ENCODE results near the gene ZNF3.

ZNF3 gene

GRCh38 chr7:100107125-100107737, 25.7 kb upstream of the ZNF3 start:
- TF ChIP-seq CTCF (IDR thresholded peaks at IDR 0.05; ENCODE audit: insufficient read depth, low read length) (no peak), SPI1 (IDR thresholded peaks at IDR 0.05; ENCODE audit: borderline replicate concordance, low read depth) (no peak), GABPA (IDR thresholded peaks at IDR 0.05; ENCODE audit: low read depth) (no peak), REST (IDR thresholded peaks at IDR 0.05; ENCODE audit: insufficient replicate concordance, low read depth) (no peak), POLR2AphosphoS5 (IDR thresholded peaks at IDR 0.05; ENCODE audit: low read depth) (no peak)
- H3K27me3 ChIP-seq (ENCODE audit: insufficient read depth, poor library complexity, severe bottlenecking), result no peaks in the 10 kb centered on the region
- no peak overlapping the region for H3K27ac ChIP-seq (replicated peaks)
- DNase-seq (ENCODE audit: low read depth in 1 of 2, low spot score in 1 of 2), result no peak
- no peak overlapping the region for H3K4me3 ChIP-seq (replicated peaks; ENCODE audit: insufficient read depth, low read length)

GRCh38 chr7:100106633-100107032, 25.1 kb upstream of the ZNF3 start:
- no peak for DNase-seq (ENCODE audit: low read depth in 1 of 2, low spot score in 1 of 2)
- no peak overlapping the region for H3K27ac ChIP-seq (replicated peaks)
- no peak overlapping the region for H3K4me3 ChIP-seq (replicated peaks; ENCODE audit: insufficient read depth, low read length)
- TF ChIP-seq SPI1 (IDR thresholded peaks at IDR 0.05; ENCODE audit: borderline replicate concordance, low read depth) (no peak), REST (IDR thresholded peaks at IDR 0.05; ENCODE audit: insufficient replicate concordance, low read depth) (no peak), CTCF (IDR thresholded peaks at IDR 0.05; ENCODE audit: insufficient read depth, low read length) (no peak), GABPA (IDR thresholded peaks at IDR 0.05; ENCODE audit: low read depth) (no peak), POLR2AphosphoS5 (IDR thresholded peaks at IDR 0.05; ENCODE audit: low read depth) (no peak)
- no peaks in the 10 kb centered on the region for H3K27me3 ChIP-seq (ENCODE audit: insufficient read depth, poor library complexity, severe bottlenecking)

- no peak for TF ChIP-seq GABPA (IDR thresholded peaks at IDR 0.05; ENCODE audit: low read depth)
- TF ChIP-seq SPI1 (IDR thresholded peaks at IDR 0.05; ENCODE audit: borderline replicate concordance, low read depth), result no peak
- Histone ChIP-seq H3K27ac (replicated peaks) (no peak overlapping the region), H3K4me3 (replicated peaks; ENCODE audit: insufficient read depth, low read length) (no peak overlapping the region), H3K27me3 (ENCODE audit: insufficient read depth, poor library complexity, severe bottlenecking) (no peaks in the 10 kb centered on the region)
- no peak for DNase-seq (ENCODE audit: low read depth in 1 of 2, low spot score in 1 of 2)
These were observed 24.0 kb upstream of the ZNF3 start for GRCh38 chr7:100105534-100105933.

GRCh38 chr7:100102950-100103840, 21.7 kb upstream of the ZNF3 start:
- TF ChIP-seq REST (IDR thresholded peaks at IDR 0.05; ENCODE audit: insufficient replicate concordance, low read depth) (no peak), POLR2AphosphoS5 (IDR thresholded peaks at IDR 0.05; ENCODE audit: low read depth) (no peak), GABPA (IDR thresholded peaks at IDR 0.05; ENCODE audit: low read depth) (no peak)

More at GRCh38 chr7:100102950-100103840, 21.7 kb upstream of the ZNF3 start:
- DNase-seq (ENCODE audit: low read depth in 1 of 2, low spot score in 1 of 2), result no peak
- Histone ChIP-seq H3K27me3 (ENCODE audit: insufficient read depth, poor library complexity, severe bottlenecking) (no peaks in the 10 kb centered on the region), H3K4me3 (replicated peaks; ENCODE audit: insufficient read depth, low read length) (no peak overlapping the region), H3K27ac (replicated peaks) (no peak overlapping the region)
